ENCODE data around the gene ST6GALNAC2. TPM values are rescaled to one million over a fixed set of nuclear protein-coding genes. Genes with fewer than 3 reads are reported as not detected.
"Not testable (repeated sequence)": the region's sequence is repeated elsewhere in the genome, so short reads cannot be mapped to it uniquely, and the experiment has no call there.

Gene ST6GALNAC2
- total RNA-seq, 1 experiment from 2014 or later: 0.84 TPM

DNA sequence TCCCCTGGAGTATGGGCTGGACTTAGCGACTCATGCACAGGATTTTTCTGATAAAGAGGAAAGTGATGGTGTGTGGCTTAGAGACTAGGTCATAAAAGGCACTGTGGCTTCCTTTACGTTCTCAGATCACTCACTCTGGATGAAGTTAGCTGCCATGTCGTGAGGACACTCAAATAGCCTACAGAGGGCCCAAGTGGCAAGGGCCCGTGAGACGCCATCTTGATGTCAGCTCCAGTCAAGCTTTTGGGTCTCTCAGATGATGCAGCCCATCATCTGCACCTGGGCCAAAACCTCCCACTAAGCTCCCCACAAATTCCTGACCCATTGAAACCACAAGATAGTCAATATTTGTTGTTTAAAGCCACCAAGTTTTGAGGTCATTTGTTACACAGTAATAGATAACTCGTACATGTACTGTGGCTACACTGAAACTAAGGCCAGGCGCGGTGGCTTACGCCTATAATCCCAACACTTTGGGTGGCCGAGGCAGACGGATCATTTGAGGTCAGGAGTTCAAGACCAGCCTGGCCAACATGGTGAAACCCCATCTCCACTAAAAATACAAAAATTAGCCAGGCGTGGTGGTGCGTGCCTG, 14.7 kb downstream of the ST6GALNAC2 start:
- no peak overlapping the region for H3K27ac ChIP-seq
- no peak for DNase-seq (ENCODE audit: low read depth in 1 of 2, low spot score in 2 of 2)
- no peaks in the 10 kb centered on the region for H3K9me3 ChIP-seq (replicated peaks)
- H3K36me3 ChIP-seq: peaks cover 23% of the 10 kb centered on the region
- no peaks in the 10 kb centered on the region; the same call in 1 of the 2 replicates for H3K4me1 ChIP-seq (replicated peaks)
- H3K4me3 ChIP-seq: no peak overlapping the region
- H3K27me3 ChIP-seq (replicated peaks): no peaks in the 10 kb centered on the region

DNA sequence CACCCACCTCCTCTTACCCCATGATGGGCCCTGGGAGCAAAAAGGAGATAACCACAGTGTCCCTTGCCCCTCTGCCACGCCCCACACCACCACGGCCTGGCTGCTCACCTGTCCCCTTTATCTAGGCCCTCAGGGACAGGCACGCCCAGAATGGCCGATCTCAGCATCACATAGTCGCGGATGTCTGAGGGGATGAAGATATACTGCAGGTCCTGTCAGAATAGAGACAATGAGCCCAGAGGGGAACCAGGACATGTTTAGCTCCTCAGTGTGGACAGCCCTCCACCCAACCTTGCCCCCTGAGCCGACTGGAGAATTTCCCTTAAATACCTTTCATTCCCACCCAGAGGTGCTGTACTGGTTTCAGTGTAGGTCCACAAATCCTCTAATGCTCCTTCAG, 15.2 kb downstream of the ST6GALNAC2 start:
- H3K27me3 ChIP-seq (replicated peaks): no peaks in the 10 kb centered on the region
- no peak for DNase-seq (ENCODE audit: low read depth in 1 of 2, low spot score in 2 of 2)
- no peak overlapping the region for H3K27ac ChIP-seq
- H3K36me3 ChIP-seq: peaks cover 28% of the 10 kb centered on the region
- H3K4me3 ChIP-seq: no peak overlapping the region
- no peaks in the 10 kb centered on the region; the same call in 1 of the 2 replicates for H3K4me1 ChIP-seq (replicated peaks)
- no peaks in the 10 kb centered on the region for H3K9me3 ChIP-seq (replicated peaks)

DNA sequence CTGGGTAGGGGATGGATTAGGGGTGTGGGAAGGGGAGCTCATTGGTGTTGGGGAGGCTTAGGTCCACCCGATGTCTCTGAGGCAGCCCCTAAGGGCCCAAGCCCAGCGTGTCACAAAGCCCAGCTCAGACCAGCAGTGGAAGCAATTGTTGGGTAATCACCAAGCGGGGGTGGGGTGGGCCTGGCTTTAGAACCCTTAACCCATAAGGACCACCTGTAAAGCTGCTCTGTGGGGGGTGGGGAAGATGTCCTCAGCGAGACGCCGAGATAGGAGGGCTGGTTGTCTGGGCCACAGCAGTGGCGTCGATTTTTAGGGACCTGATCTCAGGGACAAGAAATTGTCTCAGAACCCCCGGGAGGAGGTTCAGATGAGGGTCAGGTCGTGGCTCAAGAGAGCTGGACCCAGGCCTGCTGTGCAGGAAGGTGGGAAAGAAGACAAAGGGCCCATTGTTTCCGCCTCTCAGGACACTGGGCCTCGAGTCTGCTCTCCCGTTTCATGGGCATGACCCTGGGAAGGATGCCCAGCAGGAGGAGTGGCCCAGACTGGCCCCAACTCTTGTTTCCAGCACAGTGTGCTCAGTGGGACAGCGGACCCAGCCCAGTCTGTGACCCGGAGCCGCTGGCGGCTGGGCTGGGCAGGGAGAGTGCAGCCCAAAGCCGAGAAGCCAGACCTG, 15.9 kb downstream of the ST6GALNAC2 start:
- Histone ChIP-seq H3K27me3 (replicated peaks) (no peaks in the 10 kb centered on the region), H3K9me3 (replicated peaks) (no peaks in the 10 kb centered on the region), H3K4me1 (replicated peaks) (no peaks in the 10 kb centered on the region; the same call in 1 of the 2 replicates), H3K36me3 (peaks cover 32% of the 10 kb centered on the region), H3K4me3 (no peak overlapping the region), H3K27ac (no peak overlapping the region)
- DNase-seq (ENCODE audit: low read depth in 1 of 2, low spot score in 2 of 2): no peak

DNA sequence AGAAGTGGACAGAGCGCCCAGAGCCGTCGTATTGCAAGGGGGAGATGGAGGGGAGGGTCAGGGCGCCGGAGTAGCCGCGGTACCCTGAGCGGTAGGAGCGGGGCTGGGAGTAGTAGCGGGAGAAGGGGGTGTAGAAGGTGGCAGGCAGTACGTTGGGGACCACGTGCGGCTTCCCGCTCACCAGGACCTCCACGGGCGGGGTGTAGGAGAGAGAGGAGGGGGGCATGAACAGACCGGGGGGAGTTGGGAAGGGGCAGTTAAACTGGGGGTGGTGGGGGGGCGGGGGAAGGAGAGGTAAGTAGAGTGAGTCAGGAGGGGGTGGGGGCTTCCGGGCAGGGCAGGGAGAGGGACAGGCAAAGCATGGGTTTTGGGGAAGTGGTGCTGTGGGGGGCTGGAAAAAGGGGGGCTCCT, 16.8 kb downstream of the ST6GALNAC2 start:
- H3K36me3 ChIP-seq: peaks cover 32% of the 10 kb centered on the region
- no peaks in the 10 kb centered on the region for H3K27me3 ChIP-seq (replicated peaks)
- no peaks in the 10 kb centered on the region; the same call in 1 of the 2 replicates for H3K4me1 ChIP-seq (replicated peaks)
- no peak for DNase-seq (ENCODE audit: low read depth in 1 of 2, low spot score in 2 of 2)
- H3K4me3 ChIP-seq: no peak overlapping the region
- no peak overlapping the region for H3K27ac ChIP-seq
- no peaks in the 10 kb centered on the region for H3K9me3 ChIP-seq (replicated peaks)

DNA sequence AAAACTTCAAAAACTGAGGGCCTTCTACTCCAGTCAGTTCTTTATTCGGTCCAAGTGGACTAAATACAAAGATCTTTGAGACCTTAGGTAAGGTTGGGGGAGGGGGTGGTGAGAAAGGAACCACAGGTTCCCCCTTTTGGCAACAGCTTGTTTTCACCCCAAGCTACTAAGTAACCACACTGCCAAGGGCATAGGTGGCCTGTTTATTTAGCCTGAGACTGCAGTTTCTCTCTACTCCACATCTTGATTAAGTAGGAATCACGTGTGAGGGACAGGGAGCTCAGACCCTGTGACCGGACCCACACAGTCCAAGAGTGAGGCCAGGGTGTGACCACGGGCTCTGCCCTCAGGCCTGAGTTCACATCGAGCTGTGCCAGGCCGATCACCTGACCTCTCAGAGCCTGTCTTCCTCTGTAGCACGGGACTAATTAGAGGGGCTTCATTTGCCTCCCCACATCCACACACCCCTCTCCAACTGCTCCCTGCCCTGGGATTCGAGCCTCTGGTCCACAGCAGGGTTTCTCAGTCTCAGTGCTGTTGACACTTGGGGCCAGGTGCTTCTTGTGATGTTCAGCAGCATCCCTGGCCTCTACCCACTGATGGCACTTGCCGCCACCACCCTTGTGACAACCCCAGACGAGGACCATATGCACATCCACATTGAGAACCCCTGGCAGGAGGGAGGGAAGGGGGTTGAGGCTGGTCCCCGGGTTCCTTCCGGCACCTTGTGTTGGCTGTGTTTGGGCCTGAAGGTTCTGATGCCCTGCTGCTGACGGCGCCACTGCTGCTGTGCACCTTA, 17.8 kb downstream of the ST6GALNAC2 start:
- peaks cover 6% of the 10 kb centered on the region for H3K4me1 ChIP-seq (replicated peaks)
- no peaks in the 10 kb centered on the region for H3K27me3 ChIP-seq (replicated peaks)
- H3K9me3 ChIP-seq (replicated peaks): no peaks in the 10 kb centered on the region
- no peak overlapping the region for H3K27ac ChIP-seq
- no peak for DNase-seq (ENCODE audit: low read depth in 1 of 2, low spot score in 2 of 2)
- no peak overlapping the region for H3K4me3 ChIP-seq
- peaks cover 42% of the 10 kb centered on the region for H3K36me3 ChIP-seq

DNA sequence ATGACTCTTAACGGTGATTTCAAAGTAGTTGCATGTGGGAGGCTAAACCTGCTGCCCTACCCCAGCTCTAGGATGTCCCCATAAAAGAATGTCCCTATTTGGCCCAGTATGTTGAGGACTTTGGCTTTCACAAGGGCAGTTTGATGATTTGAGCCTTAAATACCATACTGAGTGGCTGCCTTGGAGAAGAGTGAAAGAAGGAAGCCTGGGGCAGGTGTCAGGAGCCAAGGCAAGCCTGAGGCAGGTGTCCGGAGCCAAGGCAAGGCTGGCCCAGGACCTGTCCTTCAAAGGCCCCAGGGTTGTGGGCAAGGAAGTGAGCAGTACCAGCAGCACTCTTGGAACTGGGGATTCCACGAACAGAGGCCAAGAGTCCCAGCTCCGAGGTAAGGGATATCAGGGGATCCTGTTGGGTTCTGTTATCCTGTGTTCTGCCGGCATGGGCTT, 18.6 kb downstream of the ST6GALNAC2 start:
- DNase-seq (ENCODE audit: low read depth in 1 of 2, low spot score in 2 of 2): no peak
- Histone ChIP-seq H3K27ac (no peak overlapping the region), H3K36me3 (peaks cover 45% of the 10 kb centered on the region), H3K9me3 (replicated peaks) (no peaks in the 10 kb centered on the region), H3K4me1 (replicated peaks) (peaks cover 14% of the 10 kb centered on the region), H3K4me3 (no peak overlapping the region), H3K27me3 (replicated peaks) (no peaks in the 10 kb centered on the region)

DNA sequence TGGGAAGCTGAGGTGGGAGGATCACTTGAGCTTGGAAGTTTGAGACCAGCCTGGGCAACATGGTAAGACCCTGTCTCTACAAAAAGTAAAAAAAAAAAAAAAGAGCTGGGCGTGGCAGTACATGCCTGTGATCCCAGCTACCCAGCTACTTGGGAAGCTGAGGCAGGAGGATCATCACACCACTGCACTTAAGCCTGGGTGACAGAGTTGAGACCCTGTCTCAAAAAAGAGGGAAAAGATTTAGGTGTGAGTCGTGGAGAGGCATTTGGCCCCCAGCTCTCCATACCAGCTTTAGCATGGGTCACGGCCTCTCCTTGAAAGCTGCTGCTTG, 19.1 kb downstream of the ST6GALNAC2 start:
- Histone ChIP-seq H3K27ac (no peak overlapping the region), H3K27me3 (replicated peaks) (no peaks in the 10 kb centered on the region), H3K9me3 (replicated peaks) (no peaks in the 10 kb centered on the region), H3K36me3 (peaks cover 49% of the 10 kb centered on the region), H3K4me3 (no peak overlapping the region), H3K4me1 (replicated peaks) (peaks cover 19% of the 10 kb centered on the region)
- no peak for DNase-seq (ENCODE audit: low read depth in 1 of 2, low spot score in 2 of 2)

DNA sequence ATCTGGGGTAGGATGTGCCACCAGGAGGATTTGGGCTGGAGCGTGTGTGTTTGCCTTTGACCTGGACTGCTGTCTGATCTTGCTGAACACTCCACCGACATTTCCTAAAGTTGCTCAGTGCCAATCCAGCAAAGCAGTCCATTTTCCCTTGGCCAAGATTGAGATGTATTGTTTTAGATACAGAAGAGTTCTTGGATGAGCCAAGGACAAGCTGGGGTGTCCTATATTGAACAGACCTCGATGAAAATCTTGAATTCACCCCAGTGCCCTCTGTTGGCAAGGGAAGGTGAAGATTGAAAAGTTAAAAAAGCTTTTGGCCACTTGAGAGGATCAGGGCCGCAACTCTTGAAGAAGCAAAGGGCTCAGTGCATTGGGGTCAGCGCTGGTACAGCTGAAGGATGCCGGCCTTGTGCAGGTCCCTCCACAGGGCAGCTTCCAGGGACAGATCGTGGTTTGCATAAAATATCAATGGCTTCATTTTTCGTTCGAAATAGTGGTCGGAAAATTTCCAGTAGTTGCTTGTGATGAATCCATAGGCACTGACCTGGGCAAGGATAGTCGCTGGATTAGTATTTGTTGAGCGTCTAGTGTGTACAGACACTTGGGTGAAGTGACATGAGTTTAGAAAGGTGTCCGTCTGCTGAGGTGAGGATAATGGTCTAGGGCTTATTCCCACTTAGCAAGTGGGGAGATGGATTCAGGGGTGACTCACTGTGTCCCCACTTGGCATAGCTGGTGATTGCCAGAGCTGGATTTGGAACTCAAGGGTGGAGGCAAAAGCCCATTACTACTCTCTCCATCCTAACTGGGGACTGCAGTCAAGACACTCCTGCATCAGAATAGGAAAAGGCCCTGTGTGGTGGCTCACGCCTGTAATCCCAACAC, 19.7 kb downstream of the ST6GALNAC2 start:
- no peaks in the 10 kb centered on the region for H3K27me3 ChIP-seq (replicated peaks)
- H3K9me3 ChIP-seq (replicated peaks): no peaks in the 10 kb centered on the region
- H3K36me3 ChIP-seq: peaks cover 55% of the 10 kb centered on the region
- H3K27ac ChIP-seq: no peak overlapping the region
- no peak overlapping the region for H3K4me3 ChIP-seq
- no peak for DNase-seq (ENCODE audit: low read depth in 1 of 2, low spot score in 2 of 2)
- peaks cover 25% of the 10 kb centered on the region for H3K4me1 ChIP-seq (replicated peaks)

DNA sequence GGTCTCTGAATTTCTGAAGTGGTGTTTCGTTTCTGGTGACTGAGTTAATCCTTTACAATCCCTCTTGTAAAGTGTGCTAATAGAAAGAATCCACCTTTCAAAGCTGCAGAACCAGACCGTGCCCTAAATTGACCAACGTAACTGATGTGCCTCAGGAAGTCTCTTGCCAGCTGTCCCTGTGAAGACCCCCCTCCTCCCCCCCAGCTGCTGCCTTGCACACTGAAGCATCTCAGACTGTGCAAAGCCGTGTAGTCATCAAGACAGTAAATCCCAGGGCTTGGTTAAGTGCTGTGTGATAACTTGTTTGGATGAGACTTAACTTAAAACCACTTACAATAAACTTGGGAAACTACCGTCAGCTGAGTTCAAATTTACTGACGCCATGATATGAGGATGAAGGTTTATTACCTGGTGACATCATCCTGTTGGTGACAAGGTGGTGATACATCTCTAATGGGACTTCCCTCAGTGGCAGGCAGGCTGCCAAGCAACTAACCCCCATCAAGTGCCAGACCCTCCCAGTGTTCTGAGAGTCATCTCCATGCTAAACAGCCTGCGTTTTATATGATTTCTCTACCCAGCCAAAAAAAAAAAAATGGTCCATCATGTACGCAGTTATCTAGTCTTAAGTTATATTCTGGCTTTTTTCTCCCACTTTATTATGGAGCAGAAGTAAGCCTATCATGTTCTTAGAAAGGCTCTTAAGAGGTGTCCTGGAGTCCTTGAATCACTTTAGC, 20.5 kb downstream of the ST6GALNAC2 start:
- not testable (repeated sequence) for H3K4me3 ChIP-seq; H3K27me3 ChIP-seq (replicated peaks); H3K9me3 ChIP-seq (replicated peaks); H3K27ac ChIP-seq
- Histone ChIP-seq H3K4me1 (replicated peaks) (peaks cover 33% of the 10 kb centered on the region), H3K36me3 (peaks cover 63% of the 10 kb centered on the region)
- peak in 1 of 2 experiments; percentile 55 for DNase-seq (ENCODE audit: low read depth in 1 of 2, low spot score in 2 of 2)

DNA sequence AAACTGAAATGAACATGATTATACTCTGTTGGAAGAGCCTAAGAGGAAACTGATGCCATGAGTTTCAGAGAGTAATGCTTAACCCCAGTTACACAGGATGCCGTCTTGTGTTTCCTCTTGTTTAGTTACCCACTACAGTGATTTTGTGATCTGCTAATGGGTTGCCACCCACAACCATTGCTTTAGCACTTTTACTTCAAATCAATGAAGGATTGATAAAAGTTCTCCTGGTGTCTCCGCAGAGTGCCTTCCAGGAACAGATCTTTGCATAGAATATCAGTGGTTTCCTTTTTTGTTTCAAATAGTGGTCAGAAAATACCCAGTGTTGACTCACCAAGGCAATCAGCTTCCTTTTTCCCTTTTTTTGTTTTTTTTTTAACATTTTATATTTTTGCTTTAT, 22.3 kb downstream of the ST6GALNAC2 start:
- not testable (repeated sequence) for H3K9me3 ChIP-seq (replicated peaks); H3K4me3 ChIP-seq; H3K27ac ChIP-seq; DNase-seq (ENCODE audit: low read depth in 1 of 2, low spot score in 2 of 2); H3K27me3 ChIP-seq (replicated peaks)
- H3K4me1 ChIP-seq (replicated peaks): peaks cover 51% of the 10 kb centered on the region
- peaks cover 81% of the 10 kb centered on the region for H3K36me3 ChIP-seq

DNA sequence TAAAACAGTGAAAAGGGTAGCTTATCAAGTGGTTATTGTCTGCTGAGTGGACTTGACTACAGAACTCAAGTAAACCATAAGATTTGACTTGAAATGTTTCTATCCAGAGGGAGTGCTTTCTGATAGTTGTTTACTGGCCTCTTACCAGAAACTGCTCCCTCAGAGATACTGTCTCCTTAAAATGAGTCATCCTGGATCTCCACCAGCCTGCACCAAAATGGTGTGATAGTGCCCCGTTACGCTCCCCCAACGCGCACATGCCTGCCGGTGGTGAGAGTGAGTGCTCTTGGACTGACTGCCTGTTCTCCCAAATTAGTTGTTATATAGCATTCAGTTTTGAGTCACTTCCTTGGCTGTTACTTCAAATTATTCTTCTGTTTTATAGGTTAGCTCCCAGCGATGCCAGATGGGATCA, 22.9 kb downstream of the ST6GALNAC2 start:
- no peak overlapping the region for H3K4me3 ChIP-seq
- peaks cover 52% of the 10 kb centered on the region for H3K4me1 ChIP-seq (replicated peaks)
- peaks cover 82% of the 10 kb centered on the region for H3K36me3 ChIP-seq
- no peaks in the 10 kb centered on the region for H3K27me3 ChIP-seq (replicated peaks)
- peak; percentile 83 to 86 for DNase-seq (ENCODE audit: low read depth in 1 of 2, low spot score in 2 of 2)
- H3K27ac ChIP-seq: no peak overlapping the region
- no peaks in the 10 kb centered on the region for H3K9me3 ChIP-seq (replicated peaks)

DNA sequence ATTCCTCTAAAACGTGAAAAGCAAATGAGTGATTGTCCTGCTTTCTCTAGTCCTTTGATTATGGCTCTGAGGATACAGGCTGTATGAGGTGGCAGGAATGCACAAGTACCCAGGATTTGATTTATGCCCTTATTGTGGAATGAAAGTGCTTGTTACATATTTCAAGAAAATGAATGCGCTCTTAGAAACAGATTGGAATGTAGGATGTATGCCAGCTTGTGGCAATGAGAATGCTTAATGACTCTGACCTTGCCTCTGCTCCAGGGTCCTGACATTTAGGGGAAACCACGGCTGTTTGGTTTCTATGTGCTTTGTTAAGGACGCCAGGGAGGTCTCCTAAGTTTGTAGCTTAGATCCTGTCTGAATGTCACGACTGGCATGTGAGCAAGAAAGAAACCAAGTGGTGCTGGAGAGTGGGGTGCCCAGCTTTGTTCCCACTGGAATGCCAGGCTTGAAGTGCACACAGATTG, 23.8 kb downstream of the ST6GALNAC2 start:
- H3K27me3 ChIP-seq (replicated peaks): no peaks in the 10 kb centered on the region
- H3K4me1 ChIP-seq (replicated peaks): peaks cover 55% of the 10 kb centered on the region
- peak; percentile 52 to 67 for DNase-seq (ENCODE audit: low read depth in 1 of 2, low spot score in 2 of 2)
- no peak overlapping the region for H3K4me3 ChIP-seq
- H3K36me3 ChIP-seq: peaks cover 75% of the 10 kb centered on the region
- H3K9me3 ChIP-seq (replicated peaks): no peaks in the 10 kb centered on the region
- H3K27ac ChIP-seq: peak overlapping the region; percentile 23

DNA sequence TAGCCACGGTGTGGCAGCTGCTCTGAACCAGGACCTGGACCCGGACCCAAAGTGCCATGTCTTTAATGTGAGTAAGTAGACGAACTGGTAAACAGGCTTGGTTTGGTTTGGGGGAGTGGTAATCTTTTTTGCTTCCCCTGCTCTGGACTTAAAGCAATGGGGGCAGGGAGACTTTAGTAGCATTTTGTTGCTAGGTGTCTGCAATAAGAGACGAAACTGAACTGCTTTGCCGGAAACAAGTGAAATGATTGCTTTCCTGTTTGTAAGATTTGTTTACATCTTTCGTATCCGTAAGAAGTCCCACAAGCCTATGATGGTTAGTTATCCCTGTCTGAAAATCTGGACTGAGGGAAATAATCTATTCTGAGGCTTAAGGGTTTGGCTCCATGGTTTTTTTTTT, 24.3 kb downstream of the ST6GALNAC2 start:
- Histone ChIP-seq H3K4me1 (replicated peaks) (peaks cover 59% of the 10 kb centered on the region), H3K4me3 (no peak overlapping the region), H3K36me3 (peaks cover 70% of the 10 kb centered on the region), H3K9me3 (replicated peaks) (no peaks in the 10 kb centered on the region), H3K27me3 (replicated peaks) (no peaks in the 10 kb centered on the region), H3K27ac (peak overlapping the region; percentile 23)
- no peak for DNase-seq (ENCODE audit: low read depth in 1 of 2, low spot score in 2 of 2)
